Mammary epithelial cell (primary cell): ENCODE results near the gene SRC.

Source experiments
- EZH2 ChIP-seq: IDR thresholded peaks from 2 replicates; pipeline ENCODE4 v1.6.1; 2012; ENCODE audit warnings: low read length, inconsistent platforms, borderline replicate concordance
- TF ChIP-seq, protein P1 (sequence below), 2 donors: IDR thresholded peaks in 1 of 2; conservative IDR thresholded peaks in 1 of 2; 2 replicates each; pipeline ENCODE4 v1.5.1; 2011 to 2012; ENCODE audit warnings: inconsistent platforms in 2 of 2, low read length in 2 of 2, mild to moderate bottlenecking in 2 of 2, control low read depth in 1 of 2, low read depth in 1 of 2; ENCODE audit not compliant: insufficient read depth in 1 of 2; ENCODE audit errors: extremely low read depth in 1 of 2

DNA sequence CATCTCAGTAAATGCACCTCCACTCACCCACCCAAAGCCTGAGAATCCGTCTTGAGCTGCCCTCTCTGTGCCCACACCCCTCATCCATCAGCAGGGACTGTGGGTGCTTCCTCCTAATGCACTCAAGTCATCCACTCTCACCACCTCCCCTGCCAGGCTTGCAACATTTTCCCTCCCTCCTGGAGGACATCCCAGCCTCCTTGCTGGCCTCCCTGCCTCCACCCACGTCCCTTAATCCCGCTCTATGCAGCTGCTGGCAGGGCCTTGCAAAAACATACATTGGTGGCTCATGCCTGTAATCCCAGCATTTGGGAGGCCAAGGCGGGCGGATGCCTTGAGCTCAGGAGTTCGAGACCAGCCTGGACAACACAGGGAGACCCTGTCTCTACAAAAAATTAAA, 15.6 kb upstream of the SRC start:
- TF ChIP-seq EZH2, result no peak
- TF ChIP-seq, protein P1, sequence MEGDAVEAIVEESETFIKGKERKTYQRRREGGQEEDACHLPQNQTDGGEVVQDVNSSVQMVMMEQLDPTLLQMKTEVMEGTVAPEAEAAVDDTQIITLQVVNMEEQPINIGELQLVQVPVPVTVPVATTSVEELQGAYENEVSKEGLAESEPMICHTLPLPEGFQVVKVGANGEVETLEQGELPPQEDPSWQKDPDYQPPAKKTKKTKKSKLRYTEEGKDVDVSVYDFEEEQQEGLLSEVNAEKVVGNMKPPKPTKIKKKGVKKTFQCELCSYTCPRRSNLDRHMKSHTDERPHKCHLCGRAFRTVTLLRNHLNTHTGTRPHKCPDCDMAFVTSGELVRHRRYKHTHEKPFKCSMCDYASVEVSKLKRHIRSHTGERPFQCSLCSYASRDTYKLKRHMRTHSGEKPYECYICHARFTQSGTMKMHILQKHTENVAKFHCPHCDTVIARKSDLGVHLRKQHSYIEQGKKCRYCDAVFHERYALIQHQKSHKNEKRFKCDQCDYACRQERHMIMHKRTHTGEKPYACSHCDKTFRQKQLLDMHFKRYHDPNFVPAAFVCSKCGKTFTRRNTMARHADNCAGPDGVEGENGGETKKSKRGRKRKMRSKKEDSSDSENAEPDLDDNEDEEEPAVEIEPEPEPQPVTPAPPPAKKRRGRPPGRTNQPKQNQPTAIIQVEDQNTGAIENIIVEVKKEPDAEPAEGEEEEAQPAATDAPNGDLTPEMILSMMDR (conservative IDR thresholded peaks at IDR 0.05 in 1 of 2, IDR thresholded peaks at IDR 0.05 in 1 of 2; ENCODE audit: extremely low read depth in 1 of 2, insufficient read depth in 1 of 2, low read depth in 1 of 2, low read length in 2 of 2), result no peak
